Uterus (tissue), 2 donors: ENCODE results near the gene PRR5L.

Experiments used
- CTCF ChIP-seq, 4 experiments: fragments of 200-600 bp in 2 of 4; fragments of 450-650 bp in 2 of 4; sonication (generic) in 2 of 4; IDR thresholded peaks; one replicate each; pipeline ENCODE4 v1.5.1; 2016 to 2019; ENCODE audit warnings: antibody characterized with exemption in 4 of 4, mild to moderate bottlenecking in 2 of 4, moderate library complexity in 1 of 4
- POLR2A ChIP-seq, 2 donors: fragments of 450-650 bp; IDR thresholded peaks; one replicate each; pipeline ENCODE4 v1.6.1; 2016; ENCODE audit warnings: antibody characterized with exemption in 2 of 2, mild to moderate bottlenecking in 1 of 2, moderate library complexity in 1 of 2

- TF ChIP-seq CTCF (IDR thresholded peaks at IDR 0.05) (no peak), POLR2A (IDR thresholded peaks at IDR 0.05) (no peak)
These were observed 163.0 kb downstream of the PRR5L start for GRCh38 chr11:36459046-36459445.
